ENCODE results near the gene HMX2. TPM values are rescaled to one million over a fixed set of nuclear protein-coding genes. Genes with fewer than 3 reads are reported as not detected.
A peak's percentile ranks its signal among the peaks of the same experiment; 100 is the strongest.

HMX2 gene
- total RNA-seq, 1 experiment from 2014 or later = 0.46 TPM

GRCh38 chr10:123148414-123149161 lies 652 bp downstream of the HMX2 start:
- H3K79me2 ChIP-seq (ENCODE audit: insufficient read depth, low read length) = no peaks in the 10 kb centered on the region
- Mint-ChIP-seq H3K27ac (no peak overlapping the region), H3K27me3 (ENCODE audit: low read depth) (peaks cover 98% of the 10 kb centered on the region), H3K4me1 (peaks cover 42 to 64% of the 10 kb centered on the region in 2 experiments), H3K4me3 (peak overlapping the region; percentile 42 to 80; a peak in 4 of 5 replicates), H3K9me3 (peaks cover 0 to 2% of the 10 kb centered on the region in 2 experiments; a peak in 2 of 5 replicates), H3K36me3 (ENCODE audit: insufficient read depth in 1 of 3, low read depth in 3 of 3) (peaks cover 0 to 10% (median 0%) of the 10 kb centered on the region in 3 experiments; a peak in 3 of 7 replicates)
- no peak overlapping the region for H3K14ac ChIP-seq (ENCODE audit: insufficient read depth, low read length)
- no peak overlapping the region for H2BK120ac ChIP-seq (ENCODE audit: low read depth, low read length, poor library complexity, severe bottlenecking)
- no peak for TF ChIP-seq CTCF (conservative IDR thresholded peaks at IDR 0.05)
- no peak overlapping the region for H3K23ac ChIP-seq (ENCODE audit: insufficient read length, low read depth, low read length)
- no peaks in the 10 kb centered on the region for H4K20me1 ChIP-seq (ENCODE audit: control insufficient read depth, insufficient read depth, insufficient read length)
- no peak overlapping the region for H2AFZ ChIP-seq (ENCODE audit: low read length)
- no peak overlapping the region for H2BK15ac ChIP-seq (ENCODE audit: low read depth, low read length)
- H3K23me2 ChIP-seq (ENCODE audit: insufficient read length, low read depth, low read length, poor library complexity, severe bottlenecking) = peaks cover 23% of the 10 kb centered on the region
- peak overlapping the region; percentile 46 for H3K4me2 ChIP-seq (ENCODE audit: insufficient read depth, insufficient read length, low read length)
- no CpG with 5 or more reads among the region's 55 CpGs for WGBS (ENCODE audit: extremely low coverage, insufficient read length, low lambda C conversion rate)
- H3K27ac ChIP-seq (ENCODE audit: insufficient read length, low read depth, low read length) = no peak overlapping the region
- no peaks in the 10 kb centered on the region for H3K79me1 ChIP-seq (ENCODE audit: insufficient read depth, low read depth, low read length, poor library complexity, severe bottlenecking)
- H3K9me3 ChIP-seq (ENCODE audit: control insufficient read depth, low read depth, low read length) = no peaks in the 10 kb centered on the region
- H3K27me3 ChIP-seq (ENCODE audit: insufficient read depth, low read length) = peaks cover 61% of the 10 kb centered on the region
- H3K4ac ChIP-seq (ENCODE audit: low read depth, low read length) = no peak overlapping the region
- H3T11ph ChIP-seq (ENCODE audit: low read length) = no peak overlapping the region
- DNase-seq = peak; percentile 78
- H4K91ac ChIP-seq (ENCODE audit: insufficient read length, low read depth, low read length) = no peak overlapping the region
- H3K18ac ChIP-seq (ENCODE audit: insufficient read length, low read depth, low read length) = no peak overlapping the region
- no peak overlapping the region for H4K5ac ChIP-seq (ENCODE audit: insufficient read length, low read depth, low read length)
- no peak overlapping the region for H2AK5ac ChIP-seq (ENCODE audit: insufficient read length, low read length)
- H2BK20ac ChIP-seq (ENCODE audit: low read depth, low read length, poor library complexity, severe bottlenecking) = no peak overlapping the region
- no peak overlapping the region for H2BK5ac ChIP-seq (ENCODE audit: insufficient read length, low read length)
- H2BK12ac ChIP-seq (ENCODE audit: insufficient read length, low read depth, low read length) = no peak overlapping the region
- H4K8ac ChIP-seq (replicated peaks; ENCODE audit: insufficient read length, low read depth, low read length) = no peak overlapping the region
- peaks cover 10% of the 10 kb centered on the region for H3K4me1 ChIP-seq (ENCODE audit: insufficient read depth, low read length)
- no peak overlapping the region for H3K56ac ChIP-seq (ENCODE audit: insufficient read length, low read depth, low read length)
- H3K9ac ChIP-seq (ENCODE audit: extremely low read depth, insufficient read length, low read length) = no peak overlapping the region
